HL-60 (cell line): Measurements from ENCODE around the gene HOXA7.

Source experiments
- DNase-seq, 2 experiments: peaks; one replicate each; pipeline ENCODE4 v3.0.0-alpha.2; 2010 to 2020; ENCODE audit warnings: low read depth in 1 of 2, low spot score in 1 of 2
- H3K27ac ChIP-seq: fragments of 250-450 bp; sonication (Bioruptor Pico); replicated peaks from 2 replicates; pipeline ENCODE4 v1.5.1; 2020; ENCODE audit warnings: mild to moderate bottlenecking, moderate library complexity
- H3K27me3 ChIP-seq: fragments of 250-450 bp; sonication (Bioruptor Pico); 2 replicates; pipeline ENCODE4 v1.5.1; 2021; ENCODE audit warnings: mild to moderate bottlenecking, moderate library complexity; ENCODE audit not compliant: insufficient read depth, poor library complexity, severe bottlenecking
- H3K4me3 ChIP-seq: replicated peaks from 2 replicates; pipeline ENCODE4 v1.5.1; 2011; ENCODE audit warnings: mild to moderate bottlenecking, control low read depth, low read length; ENCODE audit not compliant: insufficient read depth
- GABPA ChIP-seq: IDR thresholded peaks from 2 replicates; pipeline ENCODE4 v1.6.1; 2012; ENCODE audit warnings: low read depth
- POLR2AphosphoS5 ChIP-seq: IDR thresholded peaks from 2 replicates; pipeline ENCODE4 v1.6.1; 2012; ENCODE audit warnings: low read depth
- SPI1 ChIP-seq: IDR thresholded peaks from 2 replicates; pipeline ENCODE4 v1.6.1; 2012; ENCODE audit warnings: low read depth, mild to moderate bottlenecking, borderline replicate concordance
- TF ChIP-seq, protein P1 (sequence below): IDR thresholded peaks from 2 replicates; pipeline ENCODE4 v1.6.1; 2012; ENCODE audit warnings: low read depth; ENCODE audit not compliant: insufficient replicate concordance
- TF ChIP-seq, protein P2 (sequence below): IDR thresholded peaks from one replicate; pipeline ENCODE4 v1.5.1; 2011; ENCODE audit warnings: low read length, control low read depth, inconsistent platforms; ENCODE audit not compliant: insufficient read depth

HOXA7 gene

GRCh38 chr7:27197137-27198042 lies 40.9 kb upstream of the HOXA7 start:
- Histone ChIP-seq H3K4me3 (no peak overlapping the region), H3K27ac (no peak overlapping the region), H3K27me3 (peaks cover 70% of the 10 kb centered on the region)
- no peak for DNase-seq
- no peak for TF ChIP-seq SPI1
- no peak for TF ChIP-seq GABPA
- TF ChIP-seq, protein P1, sequence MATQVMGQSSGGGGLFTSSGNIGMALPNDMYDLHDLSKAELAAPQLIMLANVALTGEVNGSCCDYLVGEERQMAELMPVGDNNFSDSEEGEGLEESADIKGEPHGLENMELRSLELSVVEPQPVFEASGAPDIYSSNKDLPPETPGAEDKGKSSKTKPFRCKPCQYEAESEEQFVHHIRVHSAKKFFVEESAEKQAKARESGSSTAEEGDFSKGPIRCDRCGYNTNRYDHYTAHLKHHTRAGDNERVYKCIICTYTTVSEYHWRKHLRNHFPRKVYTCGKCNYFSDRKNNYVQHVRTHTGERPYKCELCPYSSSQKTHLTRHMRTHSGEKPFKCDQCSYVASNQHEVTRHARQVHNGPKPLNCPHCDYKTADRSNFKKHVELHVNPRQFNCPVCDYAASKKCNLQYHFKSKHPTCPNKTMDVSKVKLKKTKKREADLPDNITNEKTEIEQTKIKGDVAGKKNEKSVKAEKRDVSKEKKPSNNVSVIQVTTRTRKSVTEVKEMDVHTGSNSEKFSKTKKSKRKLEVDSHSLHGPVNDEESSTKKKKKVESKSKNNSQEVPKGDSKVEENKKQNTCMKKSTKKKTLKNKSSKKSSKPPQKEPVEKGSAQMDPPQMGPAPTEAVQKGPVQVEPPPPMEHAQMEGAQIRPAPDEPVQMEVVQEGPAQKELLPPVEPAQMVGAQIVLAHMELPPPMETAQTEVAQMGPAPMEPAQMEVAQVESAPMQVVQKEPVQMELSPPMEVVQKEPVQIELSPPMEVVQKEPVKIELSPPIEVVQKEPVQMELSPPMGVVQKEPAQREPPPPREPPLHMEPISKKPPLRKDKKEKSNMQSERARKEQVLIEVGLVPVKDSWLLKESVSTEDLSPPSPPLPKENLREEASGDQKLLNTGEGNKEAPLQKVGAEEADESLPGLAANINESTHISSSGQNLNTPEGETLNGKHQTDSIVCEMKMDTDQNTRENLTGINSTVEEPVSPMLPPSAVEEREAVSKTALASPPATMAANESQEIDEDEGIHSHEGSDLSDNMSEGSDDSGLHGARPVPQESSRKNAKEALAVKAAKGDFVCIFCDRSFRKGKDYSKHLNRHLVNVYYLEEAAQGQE = no peak
- TF ChIP-seq, protein P2, sequence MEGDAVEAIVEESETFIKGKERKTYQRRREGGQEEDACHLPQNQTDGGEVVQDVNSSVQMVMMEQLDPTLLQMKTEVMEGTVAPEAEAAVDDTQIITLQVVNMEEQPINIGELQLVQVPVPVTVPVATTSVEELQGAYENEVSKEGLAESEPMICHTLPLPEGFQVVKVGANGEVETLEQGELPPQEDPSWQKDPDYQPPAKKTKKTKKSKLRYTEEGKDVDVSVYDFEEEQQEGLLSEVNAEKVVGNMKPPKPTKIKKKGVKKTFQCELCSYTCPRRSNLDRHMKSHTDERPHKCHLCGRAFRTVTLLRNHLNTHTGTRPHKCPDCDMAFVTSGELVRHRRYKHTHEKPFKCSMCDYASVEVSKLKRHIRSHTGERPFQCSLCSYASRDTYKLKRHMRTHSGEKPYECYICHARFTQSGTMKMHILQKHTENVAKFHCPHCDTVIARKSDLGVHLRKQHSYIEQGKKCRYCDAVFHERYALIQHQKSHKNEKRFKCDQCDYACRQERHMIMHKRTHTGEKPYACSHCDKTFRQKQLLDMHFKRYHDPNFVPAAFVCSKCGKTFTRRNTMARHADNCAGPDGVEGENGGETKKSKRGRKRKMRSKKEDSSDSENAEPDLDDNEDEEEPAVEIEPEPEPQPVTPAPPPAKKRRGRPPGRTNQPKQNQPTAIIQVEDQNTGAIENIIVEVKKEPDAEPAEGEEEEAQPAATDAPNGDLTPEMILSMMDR = no peak

DNA sequence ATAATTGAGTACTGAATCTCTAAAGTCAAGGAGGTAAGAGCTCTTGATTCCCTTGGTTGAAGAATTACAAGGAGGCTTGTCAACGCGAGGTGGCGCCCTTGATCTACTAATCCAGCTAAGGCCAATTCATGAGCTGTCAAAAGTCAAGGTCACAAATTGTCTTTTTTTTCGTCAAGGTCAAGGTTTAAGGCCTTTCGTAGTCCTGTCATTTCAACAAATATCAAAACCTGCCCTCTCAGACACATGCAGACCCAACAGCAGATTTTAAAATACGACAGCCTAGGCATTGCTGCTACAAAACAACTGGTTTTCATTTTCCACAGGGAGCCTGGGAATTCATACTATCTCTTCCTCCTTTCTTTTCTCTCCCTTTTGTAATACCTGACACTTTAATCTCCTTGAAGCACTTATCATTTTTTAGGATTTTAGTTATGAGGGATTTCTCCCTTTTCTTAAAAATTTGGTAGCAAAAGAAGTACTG lies 39.9 kb upstream of the HOXA7 start:
- H3K4me3 ChIP-seq = no peak overlapping the region
- DNase-seq = peak; percentile 69 to 72
- no peak overlapping the region for H3K27ac ChIP-seq
- TF ChIP-seq, protein P2 = peak; percentile 36
- no peak for TF ChIP-seq GABPA
- peaks cover 75% of the 10 kb centered on the region for H3K27me3 ChIP-seq

DNA sequence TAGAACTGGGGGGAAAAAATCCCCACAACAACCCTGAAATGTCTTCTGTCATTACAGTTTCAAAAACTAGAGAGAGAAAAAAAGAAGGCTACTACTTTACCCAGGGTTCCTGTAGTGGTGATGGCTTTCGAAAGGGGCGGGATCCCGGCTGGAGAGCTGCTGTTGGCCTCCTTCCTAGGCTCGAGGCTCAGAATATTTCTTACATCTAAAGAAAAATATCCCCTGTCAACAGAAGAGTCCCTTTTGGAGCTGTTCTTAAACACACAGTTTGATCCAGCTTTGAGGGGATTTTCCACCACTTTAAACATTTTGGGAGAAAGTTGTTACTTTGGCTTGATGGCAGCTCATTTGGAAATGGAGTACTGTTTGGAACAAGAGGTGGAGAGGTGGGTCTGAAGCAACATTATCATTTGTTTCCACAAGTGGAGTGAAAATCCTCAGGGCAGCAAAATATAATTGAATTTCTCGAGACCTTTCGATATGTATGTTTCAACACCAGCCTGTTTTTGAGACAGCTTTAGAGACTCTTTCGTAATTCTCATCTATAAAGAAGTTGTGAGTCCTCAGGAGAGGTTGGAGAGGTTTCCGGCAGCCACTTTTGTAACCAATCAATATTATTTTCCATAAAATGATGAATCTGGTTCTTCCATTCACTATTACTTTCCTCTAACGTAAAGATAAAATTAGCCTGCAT lies 38.4 kb upstream of the HOXA7 start:
- H3K27ac ChIP-seq = no peak overlapping the region
- H3K27me3 ChIP-seq = peaks cover 67% of the 10 kb centered on the region
- no peak overlapping the region for H3K4me3 ChIP-seq
- DNase-seq = no peak
- TF ChIP-seq POLR2AphosphoS5 = no peak
- no peak for TF ChIP-seq GABPA
- TF ChIP-seq, protein P1 = no peak
- TF ChIP-seq, protein P2 = no peak
- no peak for TF ChIP-seq SPI1
